GM19467 (cell line): ENCODE data around the gene TIMELESS.
"Not testable (repeated sequence)": the region's sequence is repeated elsewhere in the genome, so short reads cannot be mapped to it uniquely, and the experiment has no call there.

Experiments used
- ATAC-seq: cut with Tn5 transposase; IDR thresholded peaks from one replicate; pipeline ENCODE4 v1.9.1; 2021; ENCODE audit warnings: mild to moderate bottlenecking, moderate library complexity; ENCODE audit not compliant: unreplicated experiment

TIMELESS gene

GRCh38 chr12:56469007-56469930 is 20.0 kb upstream of the TIMELESS start:
- ATAC-seq: no peak

GRCh38 chr12:56468216-56469006 is 19.2 kb upstream of the TIMELESS start, which contains the start of gene SPRYD4:
SPRYD4 (plus strand) TSS chr12:56468578; CDS start chr12:56468592, 14 bp downstream.
- ATAC-seq: peak; percentile 76

GRCh38 chr12:56462565-56462964 is 13.3 kb upstream of the TIMELESS start:
- no peak for ATAC-seq

- no peak for ATAC-seq
These were observed 12.3 kb upstream of the TIMELESS start for GRCh38 chr12:56461235-56462159.

- ATAC-seq: no peak
These were observed 8.6 kb upstream of the TIMELESS start for GRCh38 chr12:56457817-56458216.

- ATAC-seq: no peak
These were observed 5.3 kb upstream of the TIMELESS start, which contains the start of gene MIP for GRCh38 chr12:56454557-56454956. MIP (minus strand) TSS chr12:56454657; CDS start chr12:56454613, 44 bp downstream.

GRCh38 chr12:56451147-56451546 is 1.9 kb upstream of the TIMELESS start:
- ATAC-seq: no peak

GRCh38 chr12:56450241-56450640 is 1.0 kb upstream of the TIMELESS start:
- ATAC-seq: no peak

GRCh38 chr12:56449622-56449984 is 377 bp upstream of the TIMELESS start:
- no peak for ATAC-seq

- not testable (repeated sequence) for ATAC-seq
These were observed 6.0 kb downstream of the TIMELESS start for GRCh38 chr12:56443208-56443607.

GRCh38 chr12:56437430-56438176 is 11.6 kb downstream of the TIMELESS start:
- no peak for ATAC-seq

- ATAC-seq: no peak
These were observed 14.4 kb downstream of the TIMELESS start for GRCh38 chr12:56434828-56435227.

- no peak for ATAC-seq
These were observed 17.4 kb downstream of the TIMELESS start for GRCh38 chr12:56431850-56432249.

- no peak for ATAC-seq
These were observed 17.9 kb downstream of the TIMELESS start for GRCh38 chr12:56431288-56431687.

- ATAC-seq: no peak
These were observed 23.2 kb downstream of the TIMELESS start for GRCh38 chr12:56425940-56426438.

GRCh38 chr12:56425193-56425592 is 24.0 kb downstream of the TIMELESS start:
- ATAC-seq: no peak

GRCh38 chr12:56420411-56420810 is 28.8 kb downstream of the TIMELESS start:
- no peak for ATAC-seq

GRCh38 chr12:56417739-56418138 is 31.5 kb downstream of the TIMELESS start:
- no peak for ATAC-seq

GRCh38 chr12:56414401-56414800 is 34.8 kb downstream of the TIMELESS start:
- no peak for ATAC-seq

GRCh38 chr12:56413392-56413791 is 35.8 kb downstream of the TIMELESS start:
- ATAC-seq: no peak
